ENCODE data around the gene STK32B. TPM values are rescaled to one million over a fixed set of nuclear protein-coding genes. Genes with fewer than 3 reads are reported as not detected.

Gene STK32B
- total and polyA plus RNA-seq, 2 of the 8 experiments (the other 6 are each of a cell fraction or from before 2014, with no cell fraction given), result 2.3 to 2.5 TPM

DNA sequence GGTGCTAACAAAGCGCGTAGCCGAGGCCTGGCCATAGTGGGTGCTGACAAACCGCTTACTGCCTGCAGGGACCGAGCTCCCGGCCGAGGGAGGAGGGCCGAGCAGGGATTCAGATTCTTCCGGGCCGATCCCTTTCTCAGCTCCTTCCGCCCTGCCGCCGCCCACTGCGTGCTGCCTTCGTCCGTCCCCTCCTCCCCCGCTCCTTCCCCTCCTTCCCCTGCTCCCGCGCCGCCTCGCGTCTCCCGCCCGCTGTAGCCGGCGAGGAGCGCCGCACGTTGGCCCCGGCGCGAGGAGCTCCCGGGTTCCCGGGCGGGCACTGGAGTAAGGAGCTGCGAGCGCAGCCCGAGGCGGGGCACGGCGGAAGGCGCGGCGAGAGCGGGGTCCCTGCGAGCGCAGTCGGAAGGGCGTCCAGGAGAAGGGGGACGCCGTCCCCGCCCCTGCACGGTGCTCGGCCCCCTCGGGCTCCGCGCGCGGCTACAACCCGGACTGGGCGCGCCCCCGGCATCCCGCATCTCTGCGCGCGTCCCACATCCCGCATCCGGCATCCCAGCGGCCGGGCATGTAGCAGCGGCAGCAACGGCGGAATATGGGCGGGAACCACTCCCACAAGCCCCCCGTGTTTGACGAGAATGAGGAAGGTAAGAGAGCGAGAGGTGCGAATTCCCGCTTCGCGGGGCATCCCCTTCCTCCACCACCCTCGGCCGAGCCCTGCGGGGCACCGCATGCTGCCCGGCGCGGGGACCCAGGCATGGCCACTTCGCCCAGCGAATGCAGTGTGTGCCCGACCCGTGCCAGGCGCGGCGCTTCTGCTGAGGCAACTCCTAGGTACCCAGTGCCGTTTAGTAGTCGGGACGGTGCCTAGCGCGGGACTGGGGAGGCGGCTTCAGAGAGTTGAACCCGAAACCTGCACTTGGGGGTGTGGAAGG is at the start of gene STK32B (continued):
- TF ChIP-seq, protein P1, sequence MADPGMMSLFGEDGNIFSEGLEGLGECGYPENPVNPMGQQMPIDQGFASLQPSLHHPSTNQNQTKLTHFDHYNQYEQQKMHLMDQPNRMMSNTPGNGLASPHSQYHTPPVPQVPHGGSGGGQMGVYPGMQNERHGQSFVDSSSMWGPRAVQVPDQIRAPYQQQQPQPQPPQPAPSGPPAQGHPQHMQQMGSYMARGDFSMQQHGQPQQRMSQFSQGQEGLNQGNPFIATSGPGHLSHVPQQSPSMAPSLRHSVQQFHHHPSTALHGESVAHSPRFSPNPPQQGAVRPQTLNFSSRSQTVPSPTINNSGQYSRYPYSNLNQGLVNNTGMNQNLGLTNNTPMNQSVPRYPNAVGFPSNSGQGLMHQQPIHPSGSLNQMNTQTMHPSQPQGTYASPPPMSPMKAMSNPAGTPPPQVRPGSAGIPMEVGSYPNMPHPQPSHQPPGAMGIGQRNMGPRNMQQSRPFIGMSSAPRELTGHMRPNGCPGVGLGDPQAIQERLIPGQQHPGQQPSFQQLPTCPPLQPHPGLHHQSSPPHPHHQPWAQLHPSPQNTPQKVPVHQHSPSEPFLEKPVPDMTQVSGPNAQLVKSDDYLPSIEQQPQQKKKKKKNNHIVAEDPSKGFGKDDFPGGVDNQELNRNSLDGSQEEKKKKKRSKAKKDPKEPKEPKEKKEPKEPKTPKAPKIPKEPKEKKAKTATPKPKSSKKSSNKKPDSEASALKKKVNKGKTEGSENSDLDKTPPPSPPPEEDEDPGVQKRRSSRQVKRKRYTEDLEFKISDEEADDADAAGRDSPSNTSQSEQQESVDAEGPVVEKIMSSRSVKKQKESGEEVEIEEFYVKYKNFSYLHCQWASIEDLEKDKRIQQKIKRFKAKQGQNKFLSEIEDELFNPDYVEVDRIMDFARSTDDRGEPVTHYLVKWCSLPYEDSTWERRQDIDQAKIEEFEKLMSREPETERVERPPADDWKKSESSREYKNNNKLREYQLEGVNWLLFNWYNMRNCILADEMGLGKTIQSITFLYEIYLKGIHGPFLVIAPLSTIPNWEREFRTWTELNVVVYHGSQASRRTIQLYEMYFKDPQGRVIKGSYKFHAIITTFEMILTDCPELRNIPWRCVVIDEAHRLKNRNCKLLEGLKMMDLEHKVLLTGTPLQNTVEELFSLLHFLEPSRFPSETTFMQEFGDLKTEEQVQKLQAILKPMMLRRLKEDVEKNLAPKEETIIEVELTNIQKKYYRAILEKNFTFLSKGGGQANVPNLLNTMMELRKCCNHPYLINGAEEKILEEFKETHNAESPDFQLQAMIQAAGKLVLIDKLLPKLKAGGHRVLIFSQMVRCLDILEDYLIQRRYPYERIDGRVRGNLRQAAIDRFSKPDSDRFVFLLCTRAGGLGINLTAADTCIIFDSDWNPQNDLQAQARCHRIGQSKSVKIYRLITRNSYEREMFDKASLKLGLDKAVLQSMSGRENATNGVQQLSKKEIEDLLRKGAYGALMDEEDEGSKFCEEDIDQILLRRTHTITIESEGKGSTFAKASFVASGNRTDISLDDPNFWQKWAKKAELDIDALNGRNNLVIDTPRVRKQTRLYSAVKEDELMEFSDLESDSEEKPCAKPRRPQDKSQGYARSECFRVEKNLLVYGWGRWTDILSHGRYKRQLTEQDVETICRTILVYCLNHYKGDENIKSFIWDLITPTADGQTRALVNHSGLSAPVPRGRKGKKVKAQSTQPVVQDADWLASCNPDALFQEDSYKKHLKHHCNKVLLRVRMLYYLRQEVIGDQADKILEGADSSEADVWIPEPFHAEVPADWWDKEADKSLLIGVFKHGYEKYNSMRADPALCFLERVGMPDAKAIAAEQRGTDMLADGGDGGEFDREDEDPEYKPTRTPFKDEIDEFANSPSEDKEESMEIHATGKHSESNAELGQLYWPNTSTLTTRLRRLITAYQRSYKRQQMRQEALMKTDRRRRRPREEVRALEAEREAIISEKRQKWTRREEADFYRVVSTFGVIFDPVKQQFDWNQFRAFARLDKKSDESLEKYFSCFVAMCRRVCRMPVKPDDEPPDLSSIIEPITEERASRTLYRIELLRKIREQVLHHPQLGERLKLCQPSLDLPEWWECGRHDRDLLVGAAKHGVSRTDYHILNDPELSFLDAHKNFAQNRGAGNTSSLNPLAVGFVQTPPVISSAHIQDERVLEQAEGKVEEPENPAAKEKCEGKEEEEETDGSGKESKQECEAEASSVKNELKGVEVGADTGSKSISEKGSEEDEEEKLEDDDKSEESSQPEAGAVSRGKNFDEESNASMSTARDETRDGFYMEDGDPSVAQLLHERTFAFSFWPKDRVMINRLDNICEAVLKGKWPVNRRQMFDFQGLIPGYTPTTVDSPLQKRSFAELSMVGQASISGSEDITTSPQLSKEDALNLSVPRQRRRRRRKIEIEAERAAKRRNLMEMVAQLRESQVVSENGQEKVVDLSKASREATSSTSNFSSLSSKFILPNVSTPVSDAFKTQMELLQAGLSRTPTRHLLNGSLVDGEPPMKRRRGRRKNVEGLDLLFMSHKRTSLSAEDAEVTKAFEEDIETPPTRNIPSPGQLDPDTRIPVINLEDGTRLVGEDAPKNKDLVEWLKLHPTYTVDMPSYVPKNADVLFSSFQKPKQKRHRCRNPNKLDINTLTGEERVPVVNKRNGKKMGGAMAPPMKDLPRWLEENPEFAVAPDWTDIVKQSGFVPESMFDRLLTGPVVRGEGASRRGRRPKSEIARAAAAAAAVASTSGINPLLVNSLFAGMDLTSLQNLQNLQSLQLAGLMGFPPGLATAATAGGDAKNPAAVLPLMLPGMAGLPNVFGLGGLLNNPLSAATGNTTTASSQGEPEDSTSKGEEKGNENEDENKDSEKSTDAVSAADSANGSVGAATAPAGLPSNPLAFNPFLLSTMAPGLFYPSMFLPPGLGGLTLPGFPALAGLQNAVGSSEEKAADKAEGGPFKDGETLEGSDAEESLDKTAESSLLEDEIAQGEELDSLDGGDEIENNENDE (IDR thresholded peaks at IDR 0.05; ENCODE audit: insufficient replicate concordance, low read length), result no peak
- TF ChIP-seq PHF8 (conservative IDR thresholded peaks at IDR 0.05; ENCODE audit: low read depth, low read length), result 0 out of 2 replicates have a peak, but pooled peaks have one; percentile 16

Measured in H1 (cell line).